NCI-H2196 (cell line): Measurements from ENCODE around the gene DOCK1.
A peak's percentile ranks its signal among the peaks of the same experiment; 100 is the strongest.

Experiments
- DNase-seq: peaks from one replicate; lab custom pipeline; 2025; ENCODE audit not compliant: unreplicated experiment; lab: John Stamatoyannopoulos, UW

Gene DOCK1

DNA sequence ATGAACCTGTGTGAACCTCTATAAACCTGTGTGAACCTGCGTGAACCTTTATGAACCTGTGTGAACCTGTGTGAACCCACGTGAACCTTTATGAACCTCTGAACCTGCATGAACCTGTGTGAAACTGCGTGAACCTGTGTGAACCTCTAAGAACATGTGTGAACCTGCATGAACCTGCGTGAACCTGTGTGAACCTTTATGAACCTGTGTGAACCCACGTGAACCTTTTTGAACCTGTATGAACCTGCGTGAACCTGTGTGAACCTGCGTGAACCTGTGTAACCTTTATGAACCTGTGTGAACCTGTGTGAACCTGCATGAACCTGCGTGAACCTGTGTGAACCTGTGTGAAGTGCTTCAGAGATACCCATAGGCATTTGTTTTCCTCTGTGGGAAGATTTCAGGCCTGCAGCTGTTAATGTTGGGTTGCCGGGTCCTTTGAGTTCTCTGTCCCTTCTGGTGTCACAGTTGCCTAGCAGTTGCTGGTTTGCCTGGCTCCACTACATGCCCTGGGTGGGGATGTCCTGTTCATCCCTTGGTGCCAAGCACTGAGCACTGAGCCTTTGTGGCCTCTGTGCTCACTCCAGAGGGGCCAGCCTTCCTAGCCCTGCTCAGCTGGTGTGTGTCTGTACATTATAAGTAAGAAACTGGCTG, 97.9 kb downstream of the DOCK1 start:
- DNase-seq, result no peak

DNA sequence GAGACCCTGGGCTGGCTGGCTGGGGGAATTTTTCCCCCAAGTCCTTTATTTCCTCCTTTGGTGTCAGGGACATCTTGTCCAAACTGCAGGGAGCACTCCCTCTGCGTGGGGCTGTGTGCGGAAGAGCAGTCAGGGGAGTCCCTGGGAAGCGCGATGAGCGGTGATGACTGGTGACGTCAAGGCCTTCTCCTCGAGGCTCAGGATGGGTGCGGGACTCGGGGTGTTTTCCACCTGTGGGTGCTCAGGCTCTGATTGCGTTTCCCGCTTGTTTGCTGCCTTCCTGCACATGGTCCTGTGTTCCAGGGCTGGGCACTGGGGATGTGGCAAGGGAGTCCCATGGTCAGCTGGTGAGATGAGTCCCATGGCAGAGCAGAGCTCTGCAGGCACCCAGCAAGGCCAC, 101.2 kb downstream of the DOCK1 start:
- no peak for DNase-seq

DNA sequence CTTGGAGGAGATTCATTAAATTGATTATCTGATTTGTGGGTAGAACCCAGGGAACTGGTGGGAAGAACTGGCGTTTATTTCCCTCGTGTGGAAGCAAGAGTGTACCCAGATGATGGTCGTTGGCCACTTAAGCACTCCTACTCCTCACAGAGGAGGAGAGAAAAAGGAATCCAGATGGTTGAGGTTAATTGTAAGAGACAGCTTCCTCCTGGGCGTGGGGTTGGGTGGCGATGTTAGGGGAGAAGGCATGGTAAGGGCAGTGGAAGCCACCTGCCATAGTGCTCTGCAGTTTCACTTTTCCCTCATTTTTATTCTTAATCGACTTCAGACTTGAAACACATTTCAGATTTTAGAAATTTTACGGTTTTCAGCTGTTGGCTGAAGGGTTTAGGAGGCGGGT, 104.1 kb downstream of the DOCK1 start:
- no peak for DNase-seq

DNA sequence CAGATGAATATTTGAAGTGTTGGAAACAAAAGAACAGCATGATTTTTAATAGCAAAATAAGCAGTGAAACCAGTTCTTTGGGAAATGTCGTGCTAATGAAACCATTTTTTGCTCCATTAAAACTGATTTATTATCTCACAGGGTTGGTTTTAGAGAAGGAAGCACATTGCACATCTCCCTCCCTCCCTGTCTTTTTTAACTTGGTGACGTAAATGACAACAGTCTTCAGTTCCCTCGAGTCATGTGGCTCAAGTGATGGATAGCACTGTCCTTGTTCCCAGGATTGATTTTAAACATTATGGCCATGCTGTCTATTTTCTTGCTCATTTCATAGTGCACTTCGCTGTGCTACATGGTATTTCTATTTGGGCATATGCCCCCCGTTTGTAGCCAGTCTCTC, 105.9 kb downstream of the DOCK1 start:
- no peak for DNase-seq

DNA sequence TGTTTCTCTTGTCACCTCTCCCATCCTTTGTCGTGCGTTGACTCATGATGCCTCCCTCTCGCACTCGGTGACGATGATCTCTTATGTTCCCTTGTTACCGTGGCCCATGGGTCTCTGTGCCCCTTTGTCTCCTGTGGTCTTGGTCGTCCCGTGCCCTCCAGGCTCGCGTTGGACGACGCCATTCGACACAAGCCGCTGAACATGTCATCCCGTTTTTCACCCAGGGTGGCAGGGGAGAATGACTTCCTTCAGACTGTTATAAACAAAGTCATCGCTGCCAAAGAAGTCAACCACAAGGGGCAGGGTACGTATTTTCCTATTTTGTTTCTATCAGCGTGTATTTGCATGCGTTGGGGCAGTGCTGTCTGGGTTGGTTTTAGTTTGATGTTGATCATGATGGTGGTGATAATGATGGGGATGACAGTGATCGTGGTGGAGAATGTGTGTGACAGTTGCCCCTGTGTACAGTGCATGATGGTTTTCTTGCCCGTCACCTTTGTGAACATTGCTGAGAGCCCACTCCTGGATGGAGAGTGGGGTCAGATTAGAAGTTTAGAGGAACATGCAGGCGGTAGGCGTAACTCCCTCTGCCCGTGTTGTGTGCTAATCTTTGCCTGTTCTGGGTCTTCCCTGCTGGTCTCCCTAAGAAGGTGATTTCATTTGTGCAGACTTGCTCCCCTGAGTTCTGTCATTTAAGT, 107.0 kb downstream of the DOCK1 start:
- DNase-seq, result no peak

DNA sequence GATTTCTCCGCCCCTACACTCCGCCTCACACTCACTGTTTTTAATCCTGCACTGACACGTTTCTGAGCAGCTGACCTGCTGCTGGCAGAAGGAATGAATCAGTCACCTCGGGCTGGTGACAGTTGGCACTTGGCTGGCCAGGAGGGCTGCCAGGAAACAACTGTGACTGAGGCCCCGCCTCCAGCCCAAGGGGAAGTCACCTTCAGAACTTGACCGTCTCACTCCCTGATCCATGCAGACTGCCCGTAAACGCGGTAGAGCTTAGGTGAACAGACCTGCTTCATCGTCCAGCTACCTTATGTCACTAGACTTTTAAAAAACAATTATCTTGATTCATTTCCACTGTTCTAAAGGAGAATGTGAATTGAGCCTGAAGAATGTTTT, 107.5 kb downstream of the DOCK1 start:
- DNase-seq, result peak; percentile 6

DNA sequence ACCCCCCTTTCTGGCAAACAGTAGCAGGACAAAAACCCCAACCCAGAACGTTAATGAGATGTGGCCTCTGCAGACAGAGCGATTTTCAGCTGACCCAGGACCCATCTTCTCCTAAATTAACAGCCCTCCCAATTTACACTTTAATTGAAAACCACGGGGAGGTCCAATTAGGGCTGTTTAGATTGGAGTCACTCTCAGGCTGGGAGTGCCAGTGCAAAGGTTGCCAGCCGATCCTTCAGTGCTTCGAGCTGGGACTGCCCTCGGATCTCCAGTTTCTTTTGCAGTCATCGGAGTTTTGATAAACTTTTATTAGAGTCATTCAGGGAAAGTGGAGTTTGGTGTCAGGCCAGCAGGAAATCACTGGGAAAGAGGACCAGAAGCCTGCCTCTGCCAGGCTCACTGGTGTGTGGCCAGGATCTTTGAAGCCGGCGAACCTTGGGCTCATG, 108.0 kb downstream of the DOCK1 start:
- DNase-seq, result no peak

DNA sequence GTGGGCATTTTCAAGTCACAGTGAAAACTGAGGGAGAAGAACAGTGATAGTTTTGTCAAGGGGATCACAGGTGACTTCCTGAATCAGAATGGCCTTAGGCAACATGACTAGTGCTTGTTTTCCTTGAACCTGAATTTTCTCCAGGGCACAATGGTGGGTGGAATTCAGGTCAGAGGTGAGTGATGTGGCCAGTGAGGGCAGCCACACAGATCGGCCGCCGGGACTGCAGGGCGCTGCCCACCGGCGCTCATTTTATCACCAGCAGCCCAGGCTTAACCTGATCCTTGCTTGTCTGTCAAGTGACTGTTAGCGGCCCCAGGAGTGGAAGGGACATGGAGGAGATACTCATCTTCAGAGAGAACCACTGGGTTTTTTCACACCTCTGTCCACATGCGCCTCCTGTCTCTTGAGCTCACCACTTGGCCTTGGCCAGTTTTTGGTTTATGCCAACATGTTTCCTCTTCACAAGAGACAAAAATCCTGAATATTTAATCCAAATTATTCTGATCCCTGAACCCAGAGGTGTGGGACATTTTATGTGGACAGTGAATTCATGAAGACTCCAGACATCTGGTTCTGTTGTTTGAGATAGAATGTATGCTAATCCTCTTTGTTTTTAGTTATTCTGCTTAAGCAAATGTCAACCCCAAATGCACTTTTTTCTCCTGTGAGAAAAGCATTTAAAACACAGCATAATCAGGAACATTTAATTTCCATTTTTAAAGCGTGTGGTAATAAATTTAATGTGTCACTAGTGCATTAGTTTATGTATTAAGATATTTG, 108.7 kb downstream of the DOCK1 start:
- DNase-seq, result no peak

DNA sequence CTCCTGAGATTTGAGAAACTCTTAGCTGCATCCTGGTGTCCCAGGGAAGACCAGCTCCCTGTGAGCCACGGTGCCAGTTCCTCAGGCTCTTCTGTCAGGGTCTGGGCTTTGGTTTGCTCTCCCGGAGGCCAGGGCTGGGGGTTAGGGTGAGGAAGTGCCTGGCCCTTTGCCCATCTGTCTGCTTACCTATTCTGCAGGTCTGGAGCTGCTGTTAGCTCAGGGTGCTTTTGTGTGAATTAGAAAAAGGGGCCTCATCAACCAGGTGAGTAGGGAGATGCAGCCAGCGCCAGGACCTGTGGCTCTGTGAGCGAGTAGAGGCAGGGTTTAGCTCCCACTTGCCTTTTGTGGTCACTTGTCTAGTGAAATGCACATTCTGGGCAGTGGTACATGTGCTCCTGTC, 109.4 kb downstream of the DOCK1 start:
- no peak for DNase-seq

DNA sequence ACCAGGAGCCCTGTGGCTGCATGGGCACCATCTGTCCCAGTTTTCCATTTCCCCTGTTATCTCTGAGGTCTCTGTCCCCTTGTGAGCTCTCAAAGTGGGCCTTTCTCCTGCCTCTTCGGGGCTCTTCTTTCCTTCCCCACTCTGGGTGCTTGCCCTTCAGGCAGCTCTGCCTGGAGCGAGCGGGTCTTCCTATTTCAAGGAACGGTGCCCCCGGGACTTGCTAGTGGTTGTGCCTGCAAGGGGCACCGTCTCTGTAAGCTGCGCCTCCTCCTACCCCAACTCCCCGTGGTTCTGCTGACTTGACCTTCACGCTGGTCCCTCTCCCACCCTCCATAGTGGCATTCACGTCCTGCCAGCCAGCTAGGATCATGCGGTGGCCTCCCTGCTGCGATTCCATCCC, 110.1 kb downstream of the DOCK1 start:
- no peak for DNase-seq

DNA sequence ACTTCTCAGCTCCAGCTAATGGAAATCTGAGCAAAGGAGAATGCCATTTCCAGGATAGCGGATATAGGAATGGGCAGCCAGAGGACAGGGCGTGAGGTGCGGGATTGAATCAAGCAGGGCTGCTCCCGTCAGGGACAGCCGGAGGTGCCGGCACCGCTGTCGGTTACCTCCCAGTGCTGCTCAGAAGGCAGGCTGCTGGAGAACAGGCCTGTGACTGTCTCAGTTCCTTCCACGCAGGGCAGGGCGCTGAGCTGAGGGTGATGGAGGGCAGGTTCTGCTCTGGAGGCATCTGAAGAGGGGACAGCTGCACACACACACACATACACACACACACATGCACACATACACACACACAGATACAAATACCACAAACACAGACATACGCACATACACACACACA, 111.1 kb downstream of the DOCK1 start:
- no peak for DNase-seq

DNA sequence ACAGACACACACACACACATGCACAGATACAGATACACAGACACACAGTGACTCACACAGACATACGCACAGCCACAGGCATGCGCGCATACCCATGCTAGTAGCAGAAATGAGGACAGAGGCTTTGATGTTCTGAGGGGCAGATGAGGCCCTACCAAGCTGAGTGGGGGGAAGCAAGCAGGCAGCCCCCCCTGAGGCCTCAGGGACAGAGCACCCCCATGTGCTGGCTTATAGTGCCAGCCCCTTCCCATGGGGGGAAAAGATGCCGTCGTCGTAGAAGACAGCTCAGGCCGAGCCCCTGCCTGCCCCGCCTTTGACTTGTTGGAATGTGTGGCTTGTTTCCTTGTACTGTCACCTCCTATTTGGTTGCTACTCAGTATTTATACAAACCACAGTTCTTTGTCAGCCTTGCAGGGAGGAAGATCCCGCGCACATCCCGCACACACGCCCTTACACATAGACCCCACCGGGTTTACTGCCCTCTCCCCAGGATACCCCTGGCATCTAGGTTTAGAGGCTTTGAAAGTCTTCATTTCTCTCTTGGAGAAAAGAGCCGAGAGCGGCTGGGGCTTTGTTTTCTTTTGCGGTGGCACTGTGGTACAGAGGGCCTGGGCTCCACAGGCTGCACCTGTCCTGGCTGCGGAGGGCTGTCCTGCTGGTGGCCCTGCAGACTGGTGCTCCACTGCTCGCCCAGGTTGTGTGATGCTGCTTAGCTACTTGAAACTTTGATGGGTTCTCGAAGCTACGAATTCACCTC, 112.5 kb downstream of the DOCK1 start:
- no peak for DNase-seq

DNA sequence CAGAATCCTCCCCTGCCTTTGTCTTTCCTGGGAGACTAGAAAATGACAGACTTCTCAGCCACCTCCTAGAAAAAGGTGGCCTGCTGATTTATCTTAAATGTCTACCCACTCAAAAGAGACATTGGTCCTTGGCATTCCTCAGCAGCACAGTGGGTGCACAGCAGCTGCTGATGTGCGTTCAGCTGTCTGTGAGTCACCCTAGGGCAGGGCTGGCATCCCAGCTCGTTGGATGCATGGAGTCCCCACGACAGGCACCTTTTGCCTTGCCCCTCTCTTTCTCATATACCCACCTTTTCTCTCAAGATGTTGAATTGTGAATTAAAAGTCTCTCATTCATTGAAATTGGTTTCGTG, 113.0 kb downstream of the DOCK1 start:
- DNase-seq, result no peak

DNA sequence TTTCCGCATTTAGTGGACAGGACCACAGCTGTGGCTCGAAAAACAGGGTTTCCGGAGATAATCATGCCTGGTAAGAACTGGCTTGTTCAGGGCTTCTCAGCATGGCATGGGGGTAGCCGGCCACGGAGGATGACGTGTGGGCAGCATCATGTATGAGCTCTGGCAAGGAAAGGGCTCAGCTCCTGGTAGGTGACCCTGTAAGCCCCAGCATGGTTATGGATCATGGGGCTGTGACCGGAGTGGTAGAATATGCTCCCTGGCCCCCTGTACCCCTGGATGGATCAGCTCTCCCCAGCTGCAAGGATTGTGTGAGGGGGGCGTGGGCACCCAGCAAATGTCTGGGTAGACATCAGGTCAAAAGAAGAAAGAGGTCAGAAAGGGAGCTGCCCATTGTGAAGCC, 113.5 kb downstream of the DOCK1 start:
- DNase-seq, result no peak

DNA sequence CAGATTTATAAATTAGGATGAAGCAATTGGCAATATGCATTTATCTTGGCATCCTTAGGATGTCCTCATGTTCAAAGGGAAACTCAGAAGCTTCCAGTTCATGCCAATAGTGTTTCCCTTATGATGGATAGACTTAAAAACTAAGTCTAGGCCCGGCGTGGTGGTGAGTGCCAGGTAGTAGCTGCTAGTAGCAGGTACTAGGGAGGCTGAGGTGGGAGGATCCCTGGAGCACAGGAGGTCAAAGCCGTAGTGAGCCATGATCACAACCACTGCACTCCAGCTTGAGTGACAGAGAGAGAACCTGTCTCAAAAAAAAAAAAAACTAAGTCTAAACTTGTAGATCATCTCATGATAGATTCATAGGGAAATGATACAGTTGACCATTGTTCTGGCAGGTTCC, 115.0 kb downstream of the DOCK1 start:
- no peak for DNase-seq

DNA sequence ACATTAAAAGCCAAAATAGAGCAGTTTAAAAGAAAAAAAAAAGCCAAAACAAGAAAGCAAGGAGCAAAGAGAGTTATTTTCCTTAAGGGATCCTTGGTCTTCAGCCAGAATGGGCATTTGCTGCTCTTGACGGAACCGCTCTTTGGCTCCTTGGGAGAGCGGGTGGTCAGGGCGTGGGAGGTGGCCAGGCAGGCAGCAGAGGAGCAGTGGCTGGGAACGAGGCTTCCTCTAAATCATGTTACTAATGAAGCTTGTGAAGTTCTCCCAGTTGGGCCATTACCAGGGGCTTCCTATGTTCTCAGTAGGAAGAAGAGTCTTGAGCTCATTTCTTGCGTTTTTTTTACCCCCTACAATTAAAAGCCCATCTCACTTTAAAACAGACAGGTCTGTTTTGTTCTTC, 116.6 kb downstream of the DOCK1 start:
- DNase-seq, result no peak

DNA sequence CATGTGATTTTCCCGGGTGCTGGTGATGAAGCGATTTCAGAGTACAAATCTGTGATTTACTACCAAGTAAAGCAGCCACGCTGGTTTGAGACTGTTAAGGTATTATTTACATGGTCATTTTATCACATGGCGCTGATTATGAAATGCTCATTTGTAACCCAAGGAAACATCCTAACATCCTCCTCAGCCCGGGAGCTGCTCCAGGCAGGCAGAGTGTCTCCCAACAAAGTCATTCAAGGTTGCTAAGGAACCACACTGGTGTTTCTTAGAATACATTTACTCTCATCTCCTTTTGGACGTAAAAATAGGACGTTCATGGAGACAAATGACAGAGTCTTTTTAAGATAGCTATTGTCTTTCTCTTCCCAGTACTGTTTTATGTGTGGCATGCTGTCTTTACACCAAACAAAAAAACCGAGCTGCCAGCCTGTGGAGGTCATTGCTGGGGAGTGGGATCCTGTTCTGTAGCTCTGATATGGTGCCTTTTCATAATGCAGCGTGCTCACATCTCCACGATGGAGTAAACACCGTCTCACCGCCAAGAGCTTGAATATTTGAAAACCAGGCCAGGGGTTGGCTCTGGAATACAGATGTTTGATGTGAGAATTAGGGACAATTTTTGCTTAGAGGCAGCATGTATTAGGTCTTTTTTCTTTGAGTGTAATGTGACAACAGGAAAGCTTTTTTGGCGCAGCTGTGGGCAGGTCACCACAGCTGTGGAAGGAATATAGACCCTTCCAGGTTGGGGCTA, 119.6 kb downstream of the DOCK1 start:
- DNase-seq, result no peak

DNA sequence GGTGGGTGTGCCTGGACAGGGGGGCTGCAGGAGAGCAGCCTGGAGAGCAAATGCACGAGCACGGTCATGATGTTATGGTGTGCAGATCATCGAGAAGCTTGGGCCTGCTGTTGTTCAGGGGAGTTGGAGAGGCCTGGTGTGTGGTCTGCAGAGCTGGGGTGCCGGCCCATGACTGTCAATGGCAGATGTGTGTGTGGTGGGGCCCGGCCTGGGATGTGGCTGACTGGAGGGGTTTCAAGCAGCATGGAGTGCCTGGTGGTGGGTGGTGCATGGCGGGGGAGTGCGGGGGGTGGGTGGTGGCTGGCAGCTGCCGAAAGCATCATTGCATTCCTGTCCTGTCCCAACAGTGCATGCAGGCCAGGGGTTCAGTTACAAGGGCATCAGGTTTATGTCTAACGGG, 122.6 kb downstream of the DOCK1 start:
- DNase-seq, result no peak

DNA sequence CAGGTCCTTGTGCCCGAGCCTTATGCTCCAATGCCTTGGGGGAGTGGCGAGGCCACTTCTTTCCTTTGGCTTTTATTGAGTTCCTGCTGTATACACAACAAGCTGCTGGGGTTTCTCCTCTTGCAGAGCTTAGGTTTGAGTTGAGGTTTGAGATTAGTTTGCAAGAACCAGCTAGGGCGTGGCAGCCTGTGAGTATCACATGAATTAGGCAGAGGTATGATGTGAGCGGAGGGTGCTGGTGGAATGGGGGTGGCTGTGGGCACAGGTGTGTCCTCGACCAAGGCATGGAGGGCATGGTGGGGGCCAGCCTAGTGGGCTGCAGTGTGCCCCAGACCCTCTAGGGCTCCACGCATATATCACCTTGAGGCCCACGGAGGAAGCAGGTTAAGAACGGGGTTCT, 123.3 kb downstream of the DOCK1 start:
- no peak for DNase-seq

DNA sequence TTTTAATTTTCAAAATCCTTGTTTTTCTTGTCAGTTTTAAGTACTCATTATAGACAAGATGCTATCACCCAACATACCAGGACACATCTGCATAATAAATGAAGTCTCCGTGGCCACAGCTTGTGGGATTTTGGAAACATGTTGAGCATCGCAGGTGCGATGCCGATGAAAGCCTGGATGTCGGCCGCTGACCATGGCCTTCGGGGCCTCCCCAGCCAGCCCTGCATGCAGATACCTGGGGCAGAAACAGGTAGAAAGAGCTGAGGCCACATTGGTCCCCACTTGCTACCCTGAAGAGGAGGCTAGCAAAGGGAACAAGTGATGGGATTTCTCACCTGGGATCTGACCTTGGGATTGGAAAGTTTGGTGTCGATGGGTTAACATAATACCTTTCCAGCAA, 123.8 kb downstream of the DOCK1 start:
- no peak for DNase-seq
